Activated T-cell treated with anti-CD3 and anti-CD28 coated beads, Interleukin-2, amount 50 U/mL, for 24 hours (primary cell): ENCODE results near the gene BCR.

Experiments
- DNase-seq: peaks from one replicate; pipeline ENCODE4 v3.0.0-alpha.2; 2020
- H3K27ac Mint-ChIP-seq: 2 replicates; pipeline ENCODE4 v1.8.0; 2020; ENCODE audit warnings: mild to moderate bottlenecking, mixed read lengths
- H3K27me3 Mint-ChIP-seq: 2 replicates; pipeline ENCODE4 v1.8.0; 2020; ENCODE audit warnings: mixed read lengths
- H3K36me3 Mint-ChIP-seq: 2 replicates; pipeline ENCODE4 v1.8.0; 2020; ENCODE audit warnings: low read depth, mixed read lengths
- H3K4me1 Mint-ChIP-seq: 2 replicates; pipeline ENCODE4 v1.8.0; 2020; ENCODE audit warnings: low read depth, mixed read lengths
- H3K4me3 Mint-ChIP-seq: 2 replicates; pipeline ENCODE4 v1.8.0; 2020; ENCODE audit warnings: mild to moderate bottlenecking, moderate library complexity, mixed read lengths
- H3K9me3 Mint-ChIP-seq: 2 replicates; pipeline ENCODE4 v1.8.0; 2020; ENCODE audit warnings: mixed read lengths

BCR gene

DNA sequence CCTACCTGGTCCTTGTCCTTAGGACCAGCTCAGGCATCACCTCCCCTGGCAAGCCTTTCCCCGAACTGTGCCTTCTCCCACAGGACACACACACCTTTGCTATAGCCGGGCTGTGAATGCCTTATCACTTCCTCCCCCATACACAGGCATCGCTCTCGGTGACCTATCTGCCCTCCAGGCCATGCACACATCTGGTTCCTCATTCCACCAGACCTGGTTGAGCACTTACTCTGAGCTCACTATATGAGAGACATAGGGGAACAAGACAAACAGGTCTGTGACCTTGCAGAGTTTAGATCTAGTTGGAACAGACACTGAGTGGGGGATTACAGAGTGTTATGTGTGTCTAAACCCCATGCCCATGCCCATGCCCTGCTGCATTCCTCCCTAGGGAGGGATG, 3.1 kb upstream of the BCR start:
- H3K27me3 Mint-ChIP-seq = no peaks in the 10 kb centered on the region
- H3K36me3 Mint-ChIP-seq = peaks cover 7% of the 10 kb centered on the region
- H3K4me1 Mint-ChIP-seq = peaks cover 37% of the 10 kb centered on the region
- H3K9me3 Mint-ChIP-seq = no peaks in the 10 kb centered on the region
- H3K27ac Mint-ChIP-seq = no peak overlapping the region
- DNase-seq = no peak
- H3K4me3 Mint-ChIP-seq = no peak overlapping the region

DNA sequence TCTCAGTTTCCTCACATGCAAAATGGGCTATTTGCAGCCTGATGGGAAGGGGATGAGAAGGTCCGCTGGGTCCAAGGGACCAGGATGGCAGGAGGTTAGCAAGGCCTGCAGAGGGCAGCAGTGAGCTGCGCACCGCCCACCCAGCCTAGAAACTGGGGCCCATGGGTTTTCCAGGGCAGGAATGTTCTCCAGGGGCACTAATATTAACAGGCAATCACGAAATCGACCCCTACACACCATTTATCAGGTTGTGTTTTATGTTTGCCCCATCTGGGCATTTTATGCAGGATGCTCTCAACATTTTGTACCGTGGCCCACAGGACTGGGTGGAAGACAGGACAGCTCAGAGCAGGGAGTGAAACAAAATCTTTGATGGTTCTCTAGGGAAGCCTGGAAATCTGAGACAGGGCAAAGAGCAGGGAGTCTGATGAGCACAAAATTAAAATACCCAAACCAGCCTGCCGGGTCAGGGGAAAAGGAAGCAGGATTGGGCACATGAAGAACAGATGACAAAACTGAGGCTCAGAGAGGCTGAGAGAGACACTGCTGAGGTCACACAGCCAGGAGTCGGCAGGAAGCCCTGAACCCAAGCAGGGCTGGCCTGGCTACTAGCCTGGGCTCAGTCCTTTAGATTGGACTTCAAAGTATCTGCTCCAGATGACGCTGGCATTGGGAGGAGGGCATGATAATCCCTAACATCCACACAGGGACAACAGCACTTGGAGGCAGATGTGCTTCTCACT, 1.6 kb upstream of the BCR start:
- peak overlapping the region; percentile 48 for H3K4me3 Mint-ChIP-seq
- H3K4me1 Mint-ChIP-seq = peaks cover 52% of the 10 kb centered on the region
- peak overlapping the region; percentile 58 for H3K27ac Mint-ChIP-seq
- H3K27me3 Mint-ChIP-seq = no peaks in the 10 kb centered on the region
- H3K9me3 Mint-ChIP-seq = no peaks in the 10 kb centered on the region
- DNase-seq = peak; percentile 78
- H3K36me3 Mint-ChIP-seq = peaks cover 22% of the 10 kb centered on the region

DNA sequence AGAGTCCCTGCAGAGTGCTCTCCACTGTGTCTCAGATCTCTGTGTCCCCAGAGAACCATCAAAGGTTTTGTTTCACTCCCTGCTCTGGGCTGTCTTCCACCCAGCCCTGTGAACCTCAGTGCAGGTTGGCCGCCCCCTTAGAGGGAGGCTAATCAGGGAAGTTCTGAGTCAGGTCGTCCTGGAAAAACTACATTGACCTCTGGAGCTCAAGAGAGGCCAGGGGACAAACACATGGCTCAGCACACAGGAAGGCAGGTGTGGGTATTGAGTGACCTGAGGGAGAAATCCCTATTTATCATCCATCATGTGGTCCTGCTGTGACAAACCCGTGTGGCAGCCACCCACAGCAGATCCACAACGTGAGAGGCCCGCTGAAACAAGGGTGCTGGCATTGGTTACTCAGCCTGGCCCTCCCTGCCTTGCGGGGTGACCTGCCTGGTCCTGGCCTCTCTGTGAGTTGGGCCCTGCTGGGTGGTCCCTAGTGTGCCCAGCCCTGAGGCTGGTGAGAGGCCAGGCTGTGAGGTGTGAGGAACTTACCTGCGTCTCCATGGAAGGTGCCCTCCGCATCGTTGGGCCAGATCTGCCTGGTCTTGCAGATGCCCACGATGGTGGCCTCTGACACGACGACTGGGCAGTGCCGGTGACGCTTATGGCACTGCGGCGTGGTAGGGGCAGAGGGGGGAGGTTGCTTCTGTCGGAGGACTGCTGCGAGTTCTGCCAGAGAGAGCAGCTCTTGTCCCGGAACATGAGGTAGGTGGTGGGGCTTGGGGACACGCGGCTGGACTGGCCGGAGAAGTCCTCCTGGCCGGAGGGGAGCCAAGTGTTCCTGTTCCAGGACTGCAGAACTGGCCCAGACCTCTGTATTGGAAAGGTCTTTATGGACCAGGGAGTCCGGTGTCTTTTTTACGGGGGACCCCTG, 669 bp upstream of the BCR start:
- Mint-ChIP-seq H3K9me3 (no peaks in the 10 kb centered on the region), H3K27ac (peak overlapping the region; percentile 67), H3K4me3 (peak overlapping the region; percentile 72), H3K36me3 (peaks cover 26% of the 10 kb centered on the region), H3K27me3 (no peaks in the 10 kb centered on the region), H3K4me1 (peaks cover 59% of the 10 kb centered on the region)
- DNase-seq = peak; percentile 43

DNA sequence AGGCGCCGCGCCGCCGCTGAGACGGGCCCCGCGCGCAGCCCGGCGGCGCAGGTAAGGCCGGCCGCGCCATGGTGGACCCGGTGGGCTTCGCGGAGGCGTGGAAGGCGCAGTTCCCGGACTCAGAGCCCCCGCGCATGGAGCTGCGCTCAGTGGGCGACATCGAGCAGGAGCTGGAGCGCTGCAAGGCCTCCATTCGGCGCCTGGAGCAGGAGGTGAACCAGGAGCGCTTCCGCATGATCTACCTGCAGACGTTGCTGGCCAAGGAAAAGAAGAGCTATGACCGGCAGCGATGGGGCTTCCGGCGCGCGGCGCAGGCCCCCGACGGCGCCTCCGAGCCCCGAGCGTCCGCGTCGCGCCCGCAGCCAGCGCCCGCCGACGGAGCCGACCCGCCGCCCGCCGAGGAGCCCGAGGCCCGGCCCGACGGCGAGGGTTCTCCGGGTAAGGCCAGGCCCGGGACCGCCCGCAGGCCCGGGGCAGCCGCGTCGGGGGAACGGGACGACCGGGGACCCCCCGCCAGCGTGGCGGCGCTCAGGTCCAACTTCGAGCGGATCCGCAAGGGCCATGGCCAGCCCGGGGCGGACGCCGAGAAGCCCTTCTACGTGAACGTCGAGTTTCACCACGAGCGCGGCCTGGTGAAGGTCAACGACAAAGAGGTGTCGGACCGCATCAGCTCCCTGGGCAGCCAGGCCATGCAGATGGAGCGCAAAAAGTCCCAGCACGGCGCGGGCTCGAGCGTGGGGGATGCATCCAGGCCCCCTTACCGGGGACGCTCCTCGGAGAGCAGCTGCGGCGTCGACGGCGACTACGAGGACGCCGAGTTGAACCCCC, 798 bp downstream of the BCR start:
- H3K4me3 Mint-ChIP-seq = peak overlapping the region; percentile 87
- H3K27ac Mint-ChIP-seq = peak overlapping the region; percentile 95
- no peaks in the 10 kb centered on the region for H3K27me3 Mint-ChIP-seq
- H3K9me3 Mint-ChIP-seq = no peaks in the 10 kb centered on the region
- H3K36me3 Mint-ChIP-seq = peaks cover 33% of the 10 kb centered on the region
- peaks cover 65% of the 10 kb centered on the region for H3K4me1 Mint-ChIP-seq
- DNase-seq = peak; percentile 72

DNA sequence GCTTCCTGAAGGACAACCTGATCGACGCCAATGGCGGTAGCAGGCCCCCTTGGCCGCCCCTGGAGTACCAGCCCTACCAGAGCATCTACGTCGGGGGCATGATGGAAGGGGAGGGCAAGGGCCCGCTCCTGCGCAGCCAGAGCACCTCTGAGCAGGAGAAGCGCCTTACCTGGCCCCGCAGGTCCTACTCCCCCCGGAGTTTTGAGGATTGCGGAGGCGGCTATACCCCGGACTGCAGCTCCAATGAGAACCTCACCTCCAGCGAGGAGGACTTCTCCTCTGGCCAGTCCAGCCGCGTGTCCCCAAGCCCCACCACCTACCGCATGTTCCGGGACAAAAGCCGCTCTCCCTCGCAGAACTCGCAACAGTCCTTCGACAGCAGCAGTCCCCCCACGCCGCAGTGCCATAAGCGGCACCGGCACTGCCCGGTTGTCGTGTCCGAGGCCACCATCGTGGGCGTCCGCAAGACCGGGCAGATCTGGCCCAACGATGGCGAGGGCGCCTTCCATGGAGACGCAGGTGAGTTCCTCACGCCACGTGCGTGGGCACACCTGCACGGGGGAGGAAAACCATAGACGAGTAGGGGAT, 1.5 kb downstream of the BCR start:
- peak overlapping the region; percentile 95 for H3K27ac Mint-ChIP-seq
- peak; percentile 56 for DNase-seq
- no peaks in the 10 kb centered on the region for H3K27me3 Mint-ChIP-seq
- H3K4me3 Mint-ChIP-seq = peak overlapping the region; percentile 87
- H3K4me1 Mint-ChIP-seq = peaks cover 67% of the 10 kb centered on the region
- H3K9me3 Mint-ChIP-seq = no peaks in the 10 kb centered on the region
- H3K36me3 Mint-ChIP-seq = peaks cover 39% of the 10 kb centered on the region

DNA sequence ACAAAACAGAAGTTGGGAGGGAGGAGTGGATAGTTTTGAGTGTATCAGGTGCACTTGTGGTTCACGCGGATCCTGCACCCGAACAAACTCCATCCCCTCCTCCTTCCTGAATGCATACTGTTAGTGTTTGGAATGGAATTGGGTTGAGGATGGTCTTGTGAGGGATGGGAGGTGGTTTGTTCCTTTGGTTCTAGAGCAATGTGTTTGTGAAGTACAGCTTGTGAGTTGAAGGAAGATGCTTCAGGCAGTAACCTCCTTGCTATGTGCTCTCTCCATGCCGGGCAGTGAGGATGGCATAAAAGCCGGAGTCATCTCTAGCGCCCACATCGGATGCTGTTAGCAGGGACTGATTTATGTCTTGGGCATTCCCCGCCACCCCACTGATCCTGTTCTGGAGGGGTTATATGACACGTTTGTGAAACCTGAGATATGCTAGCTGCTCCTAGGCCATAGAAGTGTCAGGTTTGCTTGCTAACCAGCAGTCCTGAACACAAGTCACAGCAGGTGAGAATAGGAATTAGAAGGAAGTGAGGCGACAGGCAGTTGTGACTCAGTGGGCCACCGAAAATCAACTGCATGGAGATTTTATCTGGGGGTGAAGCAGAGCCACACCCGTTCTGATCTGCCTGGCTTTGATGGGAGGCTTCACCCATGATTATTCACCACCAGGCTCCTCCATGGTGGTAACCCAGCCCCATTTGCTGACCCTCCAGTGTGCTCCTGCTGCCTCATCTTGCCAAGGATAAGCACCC, 2.2 kb downstream of the BCR start:
- peak overlapping the region; percentile 87 for H3K4me3 Mint-ChIP-seq
- H3K4me1 Mint-ChIP-seq = peaks cover 71% of the 10 kb centered on the region
- H3K9me3 Mint-ChIP-seq = no peaks in the 10 kb centered on the region
- H3K27me3 Mint-ChIP-seq = no peaks in the 10 kb centered on the region
- DNase-seq = peak; percentile 75
- peaks cover 46% of the 10 kb centered on the region for H3K36me3 Mint-ChIP-seq
- H3K27ac Mint-ChIP-seq = peak overlapping the region; percentile 95

DNA sequence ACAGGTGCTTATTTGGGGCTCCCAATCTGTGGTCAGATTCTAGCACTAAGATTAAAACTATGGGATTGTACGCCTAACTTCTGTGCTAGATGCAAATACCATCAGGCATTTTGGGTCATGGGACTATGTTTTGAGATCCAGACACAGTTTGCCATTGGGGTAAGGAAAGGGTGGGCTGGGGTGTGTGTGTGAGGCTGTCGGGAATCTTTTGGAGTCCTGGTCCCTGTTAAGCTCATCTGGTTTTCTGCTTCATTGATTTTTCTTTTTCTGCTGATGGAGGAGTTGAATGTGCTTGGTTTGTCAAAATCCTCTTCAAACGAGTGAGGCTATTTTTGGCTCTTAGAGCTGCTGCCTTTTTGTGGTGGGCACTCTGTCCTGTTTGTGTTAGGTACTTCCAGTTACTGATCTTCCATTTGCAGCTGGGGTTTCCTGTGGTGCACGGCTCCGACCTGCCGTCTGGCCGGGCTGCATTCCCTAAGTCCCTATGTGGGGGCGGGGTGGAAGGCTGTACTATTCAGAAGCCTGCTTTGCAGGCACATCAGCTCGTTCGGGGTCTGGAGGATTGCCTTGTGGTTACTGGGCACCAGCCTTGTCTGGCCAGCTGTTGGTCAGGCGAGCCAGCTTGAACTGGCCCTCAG, 2.9 kb downstream of the BCR start:
- Mint-ChIP-seq H3K4me3 (peak overlapping the region; percentile 87), H3K4me1 (peaks cover 78% of the 10 kb centered on the region), H3K27me3 (no peaks in the 10 kb centered on the region), H3K27ac (peak overlapping the region; percentile 95), H3K36me3 (peaks cover 53% of the 10 kb centered on the region), H3K9me3 (no peaks in the 10 kb centered on the region)
- no peak for DNase-seq

DNA sequence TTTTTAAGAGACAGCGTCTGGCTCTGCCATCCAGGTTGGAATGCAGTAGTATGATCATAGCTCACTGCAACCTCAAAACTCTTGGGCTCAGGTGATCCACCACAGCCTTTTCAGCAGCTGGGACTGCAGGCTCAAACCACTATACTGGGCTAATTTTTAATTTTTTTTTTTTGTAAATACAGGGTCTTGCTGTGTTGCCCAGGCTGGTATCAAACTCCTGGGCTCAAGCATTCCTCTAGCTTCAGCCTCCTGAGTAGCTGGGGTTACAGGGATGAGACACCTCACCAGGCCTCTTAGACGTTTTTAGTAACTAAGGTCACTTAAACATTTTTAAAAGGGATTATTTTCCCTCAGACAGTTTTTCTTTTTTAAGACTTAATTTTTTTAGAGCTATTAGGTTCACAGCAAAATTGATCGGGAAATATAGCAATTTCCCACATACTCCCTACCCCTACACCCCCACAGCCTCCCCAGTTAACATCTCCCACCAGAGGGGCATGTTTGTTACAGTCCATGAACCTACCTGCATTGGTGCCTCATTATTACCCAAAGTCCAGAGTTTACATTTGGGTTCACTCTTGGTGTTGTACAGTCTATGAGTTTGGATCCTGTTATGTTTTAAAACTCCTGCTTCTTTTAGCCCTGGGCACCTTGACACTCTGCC, 3.9 kb downstream of the BCR start:
- Mint-ChIP-seq H3K4me1 (peaks cover 72% of the 10 kb centered on the region), H3K9me3 (no peaks in the 10 kb centered on the region), H3K27ac (peak overlapping the region; percentile 95), H3K27me3 (no peaks in the 10 kb centered on the region), H3K4me3 (peak overlapping the region; percentile 87), H3K36me3 (peaks cover 59% of the 10 kb centered on the region)
- DNase-seq = no peak

DNA sequence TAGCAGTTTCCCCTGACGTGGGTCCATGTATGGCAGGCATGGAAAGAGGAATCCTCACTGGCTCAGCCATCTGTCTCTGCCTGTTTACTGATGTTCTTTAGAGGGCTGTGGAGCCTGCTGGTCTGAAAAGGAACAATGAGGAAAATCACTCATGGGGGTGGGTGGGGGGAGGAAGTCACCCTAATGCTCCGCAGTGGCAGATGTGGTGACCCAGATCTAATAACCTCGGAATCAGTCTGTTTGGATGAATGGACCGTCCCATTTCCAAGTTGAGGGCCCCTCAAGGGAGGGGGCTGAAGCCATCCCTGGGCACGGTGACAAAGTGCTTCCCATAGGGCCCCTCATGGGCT, 4.4 kb downstream of the BCR start:
- DNase-seq = no peak
- no peaks in the 10 kb centered on the region for H3K27me3 Mint-ChIP-seq
- peak overlapping the region; percentile 95 for H3K27ac Mint-ChIP-seq
- H3K4me1 Mint-ChIP-seq = peaks cover 68% of the 10 kb centered on the region
- H3K9me3 Mint-ChIP-seq = no peaks in the 10 kb centered on the region
- peaks cover 61% of the 10 kb centered on the region for H3K36me3 Mint-ChIP-seq
- peak overlapping the region; percentile 87 for H3K4me3 Mint-ChIP-seq

DNA sequence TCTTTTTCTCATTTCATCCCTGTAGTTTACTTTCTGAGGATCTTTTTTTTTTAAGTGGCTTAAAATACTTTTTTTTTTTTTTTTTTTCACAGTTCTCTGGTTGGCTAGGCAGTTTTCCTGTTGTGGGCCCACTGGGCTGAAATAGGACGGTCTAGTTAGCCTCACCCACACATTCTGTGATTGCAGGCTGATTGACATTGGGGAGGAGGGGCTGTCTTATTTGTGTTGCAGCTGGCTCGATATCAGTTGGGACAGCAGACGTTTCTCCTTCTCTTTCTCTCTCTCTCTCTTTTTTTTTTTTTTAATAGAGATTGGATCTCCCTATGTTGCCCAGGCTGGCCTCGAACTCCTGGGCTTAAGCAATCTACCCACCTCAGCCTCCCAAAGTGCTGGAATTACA, 6.9 kb downstream of the BCR start:
- no peak overlapping the region for H3K4me3 Mint-ChIP-seq
- peaks cover 71% of the 10 kb centered on the region for H3K4me1 Mint-ChIP-seq
- no peak for DNase-seq
- H3K27me3 Mint-ChIP-seq = no peaks in the 10 kb centered on the region
- H3K27ac Mint-ChIP-seq = peak overlapping the region; percentile 63
- H3K9me3 Mint-ChIP-seq = no peaks in the 10 kb centered on the region
- peaks cover 70% of the 10 kb centered on the region for H3K36me3 Mint-ChIP-seq

DNA sequence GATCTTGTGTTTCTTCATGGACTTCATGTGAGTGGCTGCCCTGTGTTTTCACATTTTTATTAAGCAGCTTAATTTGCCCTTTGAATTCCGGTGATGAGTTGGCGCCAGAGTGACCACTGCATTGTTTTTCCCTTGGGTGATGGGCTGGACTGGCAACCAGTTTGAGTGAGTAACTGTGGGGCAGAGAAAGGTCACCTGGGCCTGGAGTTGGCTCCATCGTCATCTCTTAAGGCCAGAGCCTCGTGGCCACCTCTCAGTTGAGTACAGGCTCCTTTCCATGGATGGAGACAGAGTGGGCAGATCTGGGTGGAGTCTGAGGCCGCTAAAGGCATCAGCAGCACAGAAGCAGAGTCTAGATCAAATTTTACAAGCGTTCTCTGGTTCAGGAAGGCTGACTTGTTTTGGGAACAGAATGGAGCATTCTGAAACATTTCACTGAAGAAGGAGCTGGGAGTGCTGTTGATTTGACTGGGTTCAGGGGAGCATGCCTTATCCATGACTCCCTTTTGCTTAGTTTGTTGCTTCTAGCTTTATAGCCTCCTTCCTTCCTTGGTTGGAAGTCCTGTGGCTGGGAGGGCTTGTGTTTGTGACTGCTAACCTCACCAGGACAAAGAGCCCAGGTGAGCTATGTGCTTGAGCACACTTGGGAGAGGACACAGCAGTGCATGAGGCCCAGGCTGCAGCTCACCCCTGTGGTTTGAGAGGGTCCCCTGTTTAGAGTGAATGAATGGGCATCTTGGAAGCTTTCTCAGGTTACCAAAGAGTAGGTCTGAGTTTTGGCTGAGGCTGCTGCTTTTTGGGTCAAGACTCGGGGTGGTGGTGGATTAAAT, 7.8 kb downstream of the BCR start:
- Mint-ChIP-seq H3K27me3 (no peaks in the 10 kb centered on the region), H3K36me3 (peaks cover 69% of the 10 kb centered on the region), H3K4me3 (no peak overlapping the region), H3K27ac (peak overlapping the region; percentile 63), H3K4me1 (peaks cover 69% of the 10 kb centered on the region), H3K9me3 (no peaks in the 10 kb centered on the region)
- DNase-seq = no peak

DNA sequence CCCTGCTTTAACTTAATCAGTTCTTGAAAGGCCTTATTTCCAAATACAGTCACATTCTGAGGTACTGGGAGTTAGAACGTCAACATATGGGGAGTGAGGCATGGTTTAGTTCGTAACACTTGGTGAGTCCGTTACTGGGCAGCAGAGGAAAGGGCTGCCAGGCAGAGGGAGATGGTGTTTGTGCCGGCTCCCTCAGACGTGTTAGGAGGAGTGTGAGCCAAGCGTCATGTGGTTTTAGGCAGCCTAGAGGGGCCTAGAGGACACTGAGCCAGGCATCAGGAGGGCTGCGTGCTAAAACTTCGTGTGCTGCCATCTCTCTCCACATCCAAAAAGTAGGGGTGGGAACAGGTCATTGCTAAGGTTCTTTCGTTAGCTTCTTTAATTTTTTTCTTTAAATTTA, 10.2 kb downstream of the BCR start:
- H3K27me3 Mint-ChIP-seq = no peaks in the 10 kb centered on the region

More for the DNA sequence above, 10.2 kb downstream of the BCR start:
- DNase-seq = no peak
- H3K27ac Mint-ChIP-seq = no peak overlapping the region
- H3K4me3 Mint-ChIP-seq = no peak overlapping the region
- peaks cover 58% of the 10 kb centered on the region for H3K36me3 Mint-ChIP-seq
- H3K9me3 Mint-ChIP-seq = no peaks in the 10 kb centered on the region
- H3K4me1 Mint-ChIP-seq = peaks cover 52% of the 10 kb centered on the region
